Central memory CD4-positive, alpha-beta T cell (primary cell): ENCODE results near the gene MBD6.
"Not testable (repeated sequence)": the region's sequence is repeated elsewhere in the genome, so short reads cannot be mapped to it uniquely, and the experiment has no call there.

Source experiments
- DNase-seq: peaks from one replicate; pipeline ENCODE4 v3.0.0; 2022

The MBD6 gene

DNA sequence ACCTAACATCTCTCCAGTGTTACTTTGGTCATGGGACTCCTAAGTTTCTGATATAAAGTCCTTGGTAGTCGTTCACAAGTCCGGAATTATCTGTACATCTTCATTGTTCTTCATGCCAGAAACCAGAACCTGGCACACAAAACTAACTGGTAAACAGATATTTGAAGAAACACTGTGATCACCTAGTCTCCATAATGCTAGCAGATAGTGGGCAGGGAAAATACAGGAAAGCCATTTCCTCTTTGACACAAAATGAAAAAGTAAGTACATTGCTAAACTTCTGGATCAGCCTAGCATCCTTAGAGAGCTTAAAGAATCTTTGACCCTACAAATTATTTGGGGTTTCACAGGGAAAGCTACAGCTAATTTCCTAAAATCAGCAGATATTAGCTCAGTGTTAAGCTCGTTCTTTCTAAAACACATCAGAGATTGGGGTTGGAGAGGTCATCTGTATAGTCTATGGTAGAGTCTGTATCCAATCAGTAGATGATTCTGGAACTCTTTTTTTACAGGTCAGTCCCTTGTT lies 7.2 kb upstream of the MBD6 start:
- no peak for DNase-seq

DNA sequence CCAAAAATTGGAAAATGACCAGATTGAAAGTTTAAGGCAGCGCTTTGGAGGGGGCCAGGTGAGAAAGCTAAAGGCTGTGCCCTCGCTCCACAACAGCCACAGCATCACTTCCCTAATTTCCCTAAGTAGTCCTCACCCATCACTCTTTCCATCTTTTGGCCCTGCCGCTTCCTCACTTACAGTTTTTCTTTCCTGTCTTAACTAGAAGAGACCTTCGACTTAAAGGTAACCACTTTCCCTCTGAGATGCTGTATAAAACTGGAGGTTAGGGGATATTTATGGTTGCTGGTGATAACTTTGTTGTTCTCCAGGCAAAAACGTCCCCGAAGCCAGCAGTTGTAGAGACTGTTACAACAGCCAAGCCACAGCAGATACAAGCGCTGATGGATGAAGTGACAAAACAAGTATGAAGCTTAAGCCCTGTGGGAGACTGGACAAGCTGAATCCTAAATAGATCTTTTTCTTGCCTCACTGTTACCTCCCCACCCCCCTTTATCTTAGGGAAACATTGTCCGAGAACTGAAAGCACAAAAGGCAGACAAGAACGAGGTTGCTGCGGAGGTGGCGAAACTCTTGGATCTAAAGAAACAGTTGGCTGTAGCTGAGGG lies 6.6 kb upstream of the MBD6 start:
- no peak for DNase-seq

DNA sequence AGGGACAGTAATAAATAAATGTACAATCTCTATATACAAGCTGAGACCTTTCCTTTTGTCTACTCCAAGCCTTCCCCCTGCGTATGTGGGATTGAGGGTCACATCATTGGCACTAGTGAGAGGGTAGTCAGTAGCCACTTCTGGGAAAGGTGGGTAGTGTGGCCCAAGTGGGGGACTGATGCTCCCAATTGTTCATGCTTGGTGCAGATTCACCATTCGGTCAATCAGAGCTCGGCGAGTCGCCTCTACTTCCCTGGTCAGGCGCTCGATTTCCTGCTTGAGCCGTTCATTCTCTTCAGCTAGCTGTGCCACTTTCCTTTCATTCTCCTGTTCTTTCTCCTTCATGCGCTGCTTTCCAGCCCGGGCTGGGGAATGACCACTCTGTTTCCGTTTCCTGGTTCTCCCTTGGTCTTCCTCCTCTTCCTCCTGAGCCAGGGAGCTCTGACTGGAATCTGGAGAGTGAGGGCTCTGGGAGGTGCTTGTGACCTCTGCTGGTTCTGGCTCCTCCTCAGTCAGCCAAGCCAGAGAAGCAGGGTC lies 5.9 kb upstream of the MBD6 start:
- DNase-seq: no peak

DNA sequence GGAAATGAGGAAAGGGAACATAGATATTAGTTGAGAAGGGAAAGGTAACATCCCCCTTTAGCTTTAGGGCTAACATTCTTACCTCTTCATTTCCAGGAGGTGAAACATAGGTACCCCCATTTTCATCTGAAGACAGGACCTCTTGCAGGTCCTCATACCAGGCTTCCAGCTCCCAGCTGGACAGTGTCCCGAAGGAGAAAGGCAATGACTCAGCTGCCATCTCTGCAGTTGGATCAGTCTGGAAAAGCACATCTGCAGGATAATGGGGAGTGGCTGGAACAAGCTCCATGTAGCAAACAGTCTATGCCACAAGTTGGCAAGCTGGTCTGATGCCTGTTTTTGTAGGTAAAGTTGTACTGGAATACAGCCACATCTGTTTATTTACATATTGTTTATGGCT lies 5.4 kb upstream of the MBD6 start:
- no peak for DNase-seq

DNA sequence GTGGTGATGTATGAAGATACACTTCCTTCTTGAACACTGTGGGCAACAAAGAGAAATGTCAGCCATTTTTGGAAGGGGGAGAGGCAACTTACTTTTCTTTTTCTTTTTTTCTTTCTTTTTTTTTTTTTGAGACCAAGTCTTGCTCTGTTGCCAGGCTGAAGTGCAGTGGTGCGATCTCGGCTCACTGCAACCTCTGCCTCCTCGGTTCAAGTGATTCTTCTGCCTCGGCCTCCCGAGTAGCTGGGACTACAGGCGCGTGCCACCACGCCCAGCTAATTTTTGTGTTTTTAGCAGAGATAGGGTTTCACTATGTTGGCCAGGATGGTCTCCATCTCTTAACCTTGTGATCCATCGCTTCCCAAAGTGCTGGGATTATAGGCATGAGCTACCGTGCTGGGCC lies 4.9 kb upstream of the MBD6 start:
- DNase-seq: not testable (repeated sequence)

DNA sequence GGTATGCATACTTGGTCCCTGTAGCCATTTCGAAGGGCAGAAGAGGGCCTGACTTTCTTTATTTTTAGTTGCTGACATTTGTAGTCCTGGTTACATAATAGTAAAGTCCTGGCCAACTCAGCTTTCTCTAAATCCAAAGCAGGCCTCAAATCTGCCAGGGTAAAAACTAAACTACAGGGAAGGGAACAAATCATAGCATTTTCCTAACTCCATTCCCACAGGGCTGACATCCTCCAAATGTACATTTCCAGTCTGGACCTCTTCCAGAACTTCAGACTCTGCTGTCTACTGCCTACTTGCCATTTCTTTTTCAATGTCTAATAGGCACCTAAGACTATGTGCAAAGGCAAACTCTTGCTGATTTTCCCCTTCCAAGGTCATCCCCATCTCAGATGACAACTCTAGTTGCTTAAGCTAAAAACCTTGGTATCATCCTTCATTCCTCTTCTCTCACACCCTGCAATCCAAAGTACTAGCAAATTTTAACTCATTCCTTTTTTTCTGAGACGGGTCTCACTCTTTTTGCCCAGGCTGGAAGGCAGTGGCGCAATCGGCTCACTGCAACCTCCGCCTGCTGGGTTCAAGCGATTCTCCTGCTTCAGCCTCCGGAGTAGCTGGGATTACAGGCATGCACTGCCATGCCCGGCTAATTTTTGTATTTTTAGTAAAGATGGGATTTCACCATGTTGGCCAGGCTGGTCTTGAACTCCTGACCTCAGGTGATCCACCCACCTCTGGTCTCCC lies 4.3 kb upstream of the MBD6 start:
- DNase-seq: no peak

DNA sequence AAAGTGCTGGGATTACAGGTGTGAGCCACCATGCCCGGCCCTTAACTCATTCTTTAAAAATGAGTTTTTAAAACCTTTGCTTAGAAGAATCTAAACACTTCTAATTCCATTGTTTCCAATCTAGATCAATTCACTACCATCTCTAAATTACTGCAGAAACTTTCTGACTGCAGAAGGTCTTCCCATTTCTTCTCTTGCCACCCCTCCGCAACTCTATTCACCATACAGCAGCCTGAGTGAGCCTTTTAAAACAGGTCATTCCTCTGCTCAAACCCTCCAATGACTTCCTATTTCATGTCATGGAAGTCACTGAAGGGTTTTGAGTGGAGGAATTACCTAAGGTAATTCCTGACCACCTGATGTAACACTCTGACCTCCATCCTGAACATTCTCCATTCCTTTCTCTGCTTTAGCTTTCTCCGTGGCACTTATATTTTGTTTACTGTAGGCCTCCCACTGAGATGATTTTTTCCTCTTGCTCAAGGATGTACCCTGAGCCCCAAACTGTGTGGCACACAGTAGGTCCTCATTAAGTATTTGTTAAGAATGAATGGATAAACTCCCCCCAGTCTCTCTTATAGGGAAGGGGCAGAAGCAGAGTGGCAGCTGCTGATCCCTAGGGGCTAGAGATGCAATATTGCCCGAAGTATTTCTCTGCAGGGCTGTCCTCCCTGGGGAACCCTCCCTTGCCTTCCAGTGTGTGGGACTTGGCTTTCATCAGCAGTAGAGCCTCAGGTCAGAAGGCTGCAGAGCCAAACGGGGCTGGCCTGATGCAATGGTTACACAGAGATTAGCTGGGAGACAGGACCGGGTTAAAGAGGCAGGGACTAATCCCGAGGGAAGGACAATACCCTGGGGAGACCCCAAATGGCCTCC lies 3.5 kb upstream of the MBD6 start:
- no peak for DNase-seq

DNA sequence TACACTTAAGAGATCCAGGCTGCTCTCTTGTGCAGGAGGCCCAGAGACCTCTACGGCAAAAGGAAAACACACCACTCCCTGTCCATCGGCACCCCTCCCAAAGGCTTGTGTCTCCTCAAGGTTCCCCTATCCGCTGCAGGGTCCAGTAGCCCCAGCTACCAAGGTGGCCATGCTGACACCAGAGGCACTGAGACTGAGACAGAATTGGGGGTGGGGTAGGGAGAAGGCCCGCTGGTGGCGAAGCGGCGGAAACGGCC lies 2.9 kb upstream of the MBD6 start:
- DNase-seq: peak; percentile 21

DNA sequence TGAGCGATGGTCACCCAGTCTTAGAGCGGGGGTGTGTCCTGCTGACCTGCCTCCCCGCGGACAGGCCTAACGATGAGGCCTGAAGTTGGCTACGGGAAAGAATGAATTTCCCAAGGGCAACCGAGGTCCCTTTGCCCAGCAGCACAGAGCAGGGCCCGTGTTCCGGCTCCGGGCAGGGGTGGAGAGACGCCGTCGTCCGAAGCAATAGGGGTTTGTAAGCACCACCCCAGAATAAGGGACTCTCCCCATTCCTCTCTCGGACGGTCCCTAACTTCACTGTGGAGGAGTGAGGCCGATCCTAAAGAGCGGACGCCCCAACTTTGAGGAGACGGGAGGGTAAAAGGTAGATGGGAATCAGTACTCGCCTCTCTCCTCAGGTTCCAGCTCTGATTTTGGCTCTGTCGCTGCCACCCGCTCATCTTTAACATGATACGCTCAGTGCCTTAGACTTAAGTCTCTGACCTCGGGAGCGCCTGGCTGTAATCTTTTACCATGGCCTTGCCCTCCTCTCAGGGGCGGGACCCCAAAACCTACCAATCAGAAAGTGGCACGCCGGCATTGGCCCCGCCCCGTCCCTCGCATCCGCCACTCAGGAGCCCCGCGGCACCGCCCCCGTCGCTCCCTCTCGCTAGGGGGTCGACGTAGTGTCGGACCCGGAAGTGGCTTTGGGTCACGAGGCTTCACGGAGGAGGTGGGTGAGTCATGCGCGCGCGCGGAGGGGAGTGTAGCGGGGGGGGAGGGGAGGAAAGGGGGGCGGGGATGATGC lies 2.4 kb upstream of the MBD6 start, which contains the start of gene DDIT3:
TSS of gene DDIT3 (minus strand) at position 462 of the 766 bp plus-strand sequence. CDS start 3,108 bp downstream, outside the sequence.
- peak; percentile 99 for DNase-seq

DNA sequence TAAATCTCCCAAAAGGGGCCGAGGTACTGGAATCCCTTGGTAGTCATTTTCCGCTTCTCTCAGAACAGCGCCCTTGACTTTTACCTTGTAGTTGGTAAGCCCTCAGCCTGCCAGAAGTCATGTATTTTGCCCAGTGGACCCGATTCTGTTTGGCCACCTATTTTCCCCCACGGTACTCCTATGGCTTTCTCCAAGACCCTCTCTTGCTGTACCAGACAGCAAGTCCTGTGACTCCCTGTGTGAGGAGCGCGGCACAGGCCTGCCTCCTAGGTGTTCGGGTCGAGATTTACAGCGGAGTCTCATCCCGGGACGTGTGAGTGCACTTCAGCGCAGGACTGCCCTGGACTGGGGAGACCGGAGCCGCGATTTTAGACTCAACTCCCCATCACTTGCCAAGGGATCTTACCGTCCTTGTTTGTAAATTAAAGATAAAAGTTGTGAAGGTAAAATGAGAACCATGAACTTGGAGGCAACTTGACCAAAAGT lies 1.1 kb upstream of the MBD6 start:
- no peak for DNase-seq

DNA sequence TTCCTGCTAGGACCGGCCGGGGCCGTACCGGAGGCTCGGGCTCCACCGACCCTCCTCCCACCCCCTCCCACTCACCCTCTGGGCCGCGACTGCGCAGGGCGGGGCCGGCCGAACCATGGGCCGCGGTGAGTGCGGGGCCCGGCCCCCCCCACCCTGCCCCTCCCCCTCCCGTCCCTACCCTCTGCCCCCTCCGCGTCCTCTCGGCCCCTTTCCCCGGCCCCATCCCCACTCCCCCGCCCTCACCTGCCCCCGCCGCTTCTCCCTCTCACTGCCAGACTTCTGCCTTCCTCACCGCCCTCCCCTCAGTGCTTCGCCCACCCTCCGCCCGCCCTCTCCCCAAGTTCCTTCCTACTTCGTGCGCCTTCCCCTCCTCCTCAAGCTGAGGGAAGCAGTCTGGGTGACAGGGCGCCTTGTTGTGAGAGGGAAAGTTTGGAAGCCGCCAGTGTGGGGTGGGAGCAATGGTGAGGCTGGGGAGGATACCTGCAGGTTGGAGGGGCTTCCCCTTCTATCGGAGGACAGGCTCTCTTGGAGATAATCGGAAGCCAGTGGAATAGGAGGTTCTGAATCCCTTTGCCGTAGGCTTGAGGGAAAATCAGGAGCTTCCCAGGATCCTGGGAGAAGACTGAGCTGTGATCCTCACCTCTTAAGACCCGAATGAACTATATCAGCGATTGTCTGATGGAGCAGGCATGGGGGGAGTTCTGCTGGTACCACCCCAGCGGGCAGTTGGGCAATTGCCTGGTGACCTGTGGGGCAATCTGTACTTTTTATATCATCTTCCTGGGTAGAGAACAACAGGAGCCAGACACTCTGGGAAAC lies 472 bp downstream of the MBD6 start:
- no peak for DNase-seq

DNA sequence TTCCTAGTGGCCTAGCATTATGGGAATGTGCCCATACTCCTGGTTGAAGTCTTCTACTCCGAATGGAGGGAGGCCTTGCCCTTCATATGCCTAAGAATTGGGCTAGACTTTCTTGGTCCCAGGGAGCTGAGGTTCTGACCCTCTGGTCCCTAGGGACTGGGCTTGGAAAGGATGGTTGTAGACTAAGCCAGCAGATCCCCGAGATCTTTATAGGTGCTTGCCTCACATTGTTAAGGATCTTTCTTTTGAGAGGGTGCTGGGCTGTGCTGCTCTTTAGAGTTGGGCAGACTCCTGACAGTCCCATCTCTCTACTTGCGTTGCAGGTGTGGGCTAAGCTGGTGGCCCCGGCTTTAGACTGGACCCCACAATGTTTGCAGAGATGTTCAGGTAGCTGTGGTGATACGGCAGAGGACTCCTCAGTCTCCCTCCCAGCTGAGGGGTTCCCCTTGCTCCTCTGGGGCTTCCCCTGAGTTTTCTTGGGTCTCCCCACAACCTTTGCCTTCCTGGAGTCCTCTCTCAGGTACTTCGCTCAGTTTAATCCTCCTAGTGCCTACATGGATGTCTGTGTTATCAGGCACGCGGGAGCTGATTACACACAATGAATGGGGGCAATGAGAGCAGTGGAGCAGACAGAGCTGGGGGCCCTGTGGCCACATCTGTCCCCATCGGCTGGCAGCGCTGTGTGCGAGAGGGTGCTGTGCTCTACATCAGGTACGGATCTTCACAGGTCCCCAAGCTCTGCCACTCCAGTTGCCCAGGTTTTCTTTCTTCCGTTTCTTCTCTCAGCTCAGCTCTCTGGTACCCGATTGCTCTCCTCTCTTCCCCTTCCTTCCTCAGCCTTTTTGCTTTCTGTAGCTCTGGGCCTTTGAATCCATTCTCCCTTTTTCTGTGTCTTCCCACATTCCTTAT lies 1.3 kb downstream of the MBD6 start:
- DNase-seq: no peak

DNA sequence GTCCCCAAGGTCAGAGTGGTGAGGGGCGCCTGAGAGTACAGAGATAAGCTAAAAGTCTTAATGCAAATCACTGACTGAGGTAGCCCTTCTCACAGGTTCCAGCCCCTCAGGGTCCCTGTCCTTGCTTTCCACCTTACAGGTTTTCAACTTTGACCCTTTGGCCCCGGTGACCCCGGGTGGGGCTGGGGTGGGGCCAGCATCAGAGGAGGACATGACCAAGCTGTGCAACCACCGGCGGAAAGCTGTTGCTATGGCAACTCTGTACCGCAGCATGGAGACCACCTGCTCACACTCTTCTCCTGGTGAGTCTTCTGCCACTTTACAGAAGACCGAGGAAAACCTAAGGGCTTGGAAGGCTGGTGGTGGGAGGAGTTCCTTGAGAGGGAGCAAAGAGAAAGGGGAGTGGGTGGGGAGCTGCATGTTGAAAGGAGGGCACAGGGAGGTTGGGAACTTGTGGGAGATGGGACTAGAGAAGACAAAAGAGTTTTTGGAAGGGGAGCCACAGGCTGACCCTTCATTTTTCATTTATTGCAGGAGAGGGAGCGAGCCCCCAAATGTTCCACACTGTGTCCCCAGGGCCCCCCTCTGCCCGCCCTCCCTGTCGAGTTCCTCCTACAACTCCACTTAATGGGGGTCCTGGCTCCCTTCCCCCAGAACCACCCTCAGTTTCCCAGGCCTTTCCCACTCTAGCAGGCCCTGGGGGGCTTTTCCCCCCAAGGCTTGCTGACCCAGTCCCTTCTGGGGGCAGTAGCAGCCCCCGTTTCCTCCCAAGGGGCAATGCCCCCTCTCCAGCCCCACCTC lies 2.4 kb downstream of the MBD6 start:
- no peak for DNase-seq

DNA sequence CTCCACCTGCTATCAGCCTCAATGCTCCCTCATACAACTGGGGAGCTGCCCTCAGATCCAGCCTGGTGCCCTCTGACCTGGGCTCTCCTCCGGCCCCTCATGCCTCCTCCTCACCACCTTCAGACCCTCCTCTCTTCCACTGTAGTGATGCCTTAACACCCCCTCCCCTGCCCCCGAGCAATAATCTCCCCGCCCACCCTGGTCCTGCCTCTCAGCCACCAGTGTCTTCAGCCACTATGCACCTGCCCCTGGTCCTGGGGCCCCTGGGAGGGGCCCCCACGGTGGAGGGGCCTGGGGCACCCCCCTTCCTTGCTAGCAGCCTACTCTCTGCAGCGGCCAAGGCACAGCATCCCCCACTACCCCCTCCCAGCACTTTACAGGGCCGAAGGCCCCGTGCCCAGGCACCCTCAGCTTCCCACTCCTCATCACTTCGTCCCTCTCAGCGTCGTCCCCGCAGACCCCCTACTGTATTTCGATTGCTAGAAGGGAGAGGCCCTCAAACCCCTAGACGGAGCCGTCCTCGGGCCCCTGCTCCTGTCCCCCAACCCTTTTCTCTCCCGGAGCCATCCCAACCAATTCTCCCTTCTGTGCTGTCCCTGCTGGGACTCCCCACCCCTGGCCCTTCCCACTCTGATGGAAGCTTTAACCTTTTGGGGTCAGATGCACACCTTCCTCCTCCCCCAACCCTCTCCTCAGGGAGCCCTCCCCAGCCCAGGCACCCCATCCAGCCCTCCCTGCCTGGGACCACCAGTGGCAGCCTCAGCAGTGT lies 3.2 kb downstream of the MBD6 start:
- no peak for DNase-seq

DNA sequence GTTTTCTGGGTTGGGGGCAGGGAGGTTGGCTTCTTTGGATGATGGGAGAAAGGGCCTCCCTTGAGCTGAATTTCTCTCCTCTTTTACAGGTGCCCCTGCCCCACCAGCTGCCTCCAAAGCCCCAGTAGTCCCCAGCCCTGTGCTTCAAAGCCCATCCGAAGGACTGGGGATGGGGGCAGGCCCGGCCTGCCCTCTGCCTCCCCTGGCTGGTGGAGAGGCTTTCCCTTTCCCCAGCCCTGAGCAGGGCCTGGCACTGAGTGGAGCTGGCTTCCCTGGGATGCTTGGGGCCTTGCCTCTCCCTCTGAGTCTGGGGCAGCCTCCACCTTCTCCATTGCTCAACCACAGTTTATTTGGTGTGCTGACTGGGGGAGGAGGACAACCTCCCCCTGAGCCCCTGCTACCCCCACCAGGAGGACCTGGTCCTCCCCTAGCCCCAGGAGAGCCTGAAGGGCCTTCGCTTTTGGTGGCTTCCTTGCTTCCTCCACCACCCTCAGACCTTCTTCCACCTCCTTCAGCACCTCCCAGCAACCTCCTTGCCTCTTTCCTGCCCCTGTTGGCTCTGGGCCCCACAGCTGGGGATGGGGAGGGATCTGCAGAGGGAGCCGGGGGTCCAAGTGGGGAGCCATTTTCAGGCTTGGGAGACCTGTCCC lies 4.0 kb downstream of the MBD6 start:
- DNase-seq: no peak

DNA sequence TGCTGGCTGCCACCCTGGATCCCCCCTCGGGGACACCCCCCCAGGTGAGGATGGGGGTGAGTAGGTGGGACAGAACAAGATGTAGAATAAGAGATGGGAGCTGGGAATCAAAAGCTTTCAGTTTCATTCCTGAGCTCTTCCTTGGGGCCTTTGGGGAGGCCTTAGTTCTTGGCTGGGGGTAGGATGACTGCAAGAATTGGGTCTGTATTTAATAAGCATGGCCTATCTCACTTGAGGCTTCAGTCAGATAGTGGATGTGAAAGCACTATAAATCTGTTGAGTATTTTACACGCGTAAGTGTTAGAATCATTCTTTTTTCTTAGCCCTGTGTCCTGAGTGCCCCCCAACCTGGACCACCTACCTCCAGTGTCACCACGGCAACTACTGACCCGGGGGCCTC lies 4.6 kb downstream of the MBD6 start:
- DNase-seq: no peak

DNA sequence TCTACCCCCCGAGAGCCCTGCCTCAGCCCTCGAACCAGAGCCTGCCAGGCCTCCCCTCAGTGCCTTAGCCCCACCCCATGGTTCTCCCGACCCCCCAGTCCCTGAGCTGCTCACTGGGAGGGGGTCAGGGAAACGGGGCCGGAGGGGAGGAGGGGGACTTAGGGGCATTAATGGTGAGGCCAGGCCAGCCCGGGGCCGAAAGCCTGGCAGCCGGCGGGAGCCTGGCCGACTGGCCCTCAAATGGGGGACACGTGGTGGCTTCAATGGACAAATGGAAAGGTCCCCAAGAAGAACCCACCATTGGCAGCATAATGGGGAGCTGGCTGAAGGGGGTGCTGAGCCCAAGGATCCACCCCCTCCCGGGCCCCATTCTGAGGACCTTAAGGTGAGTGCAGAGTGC lies 5.6 kb downstream of the MBD6 start:
- no peak for DNase-seq
